Activated CD4-positive, alpha-beta memory T cell treated with anti-CD3 and anti-CD28 coated beads for 36 hours (primary cell): Measurements from ENCODE around the gene RAVER1. TPM values are rescaled to one million over a fixed set of nuclear protein-coding genes. Genes with fewer than 3 reads are reported as not detected.

Experiments
- CTCF ChIA-PET: fragments of 350-600 bp; sonication (Branson Sonifier 250); formaldehyde crosslinking; loops from one replicate; lab custom pipeline; 2021; ENCODE audit warnings: antibody characterized with exemption, inconsistent platforms; lab: Charles Lee
- POLR2A ChIA-PET: fragments of 350-600 bp; sonication (Branson Sonifier 250); formaldehyde crosslinking; loops from one replicate; lab custom pipeline; 2021; ENCODE audit warnings: antibody characterized with exemption; lab: Charles Lee
- DNase-seq: peaks from one replicate; pipeline ENCODE4 v3.0.0-alpha.2; 2020
- H3K27ac Mint-ChIP-seq: one replicate; pipeline ENCODE4 v1.8.0; 2021; ENCODE audit warnings: mixed read lengths
- H3K27me3 Mint-ChIP-seq: one replicate; pipeline ENCODE4 v1.8.0; 2021; ENCODE audit warnings: mixed read lengths
- H3K36me3 Mint-ChIP-seq: one replicate; pipeline ENCODE4 v1.8.0; 2021; ENCODE audit warnings: mixed read lengths
- H3K4me1 Mint-ChIP-seq: one replicate; pipeline ENCODE4 v1.8.0; 2021; ENCODE audit warnings: low read depth, mixed read lengths
- H3K4me3 Mint-ChIP-seq: one replicate; pipeline ENCODE4 v1.8.0; 2021; ENCODE audit warnings: mild to moderate bottlenecking, mixed read lengths
- H3K9me3 Mint-ChIP-seq: one replicate; pipeline ENCODE4 v1.8.0; 2021; ENCODE audit warnings: mixed read lengths
- intact Hi-C: fragments of 100-400 bp; cut with micrococcal nuclease; formaldehyde crosslinking; loops from one replicate; pipeline ENCODE4 v1.15.1; 2023
- total RNA-seq, 2 experiments: library from RNA; stranded (reverse); gene quantifications; one replicate each; pipeline ENCODE4 v1.2.3, GENCODE V29; 2021

The RAVER1 gene
- total RNA-seq, 2 experiments from 2014 or later: 81.5 to 85.0 TPM

DNA sequence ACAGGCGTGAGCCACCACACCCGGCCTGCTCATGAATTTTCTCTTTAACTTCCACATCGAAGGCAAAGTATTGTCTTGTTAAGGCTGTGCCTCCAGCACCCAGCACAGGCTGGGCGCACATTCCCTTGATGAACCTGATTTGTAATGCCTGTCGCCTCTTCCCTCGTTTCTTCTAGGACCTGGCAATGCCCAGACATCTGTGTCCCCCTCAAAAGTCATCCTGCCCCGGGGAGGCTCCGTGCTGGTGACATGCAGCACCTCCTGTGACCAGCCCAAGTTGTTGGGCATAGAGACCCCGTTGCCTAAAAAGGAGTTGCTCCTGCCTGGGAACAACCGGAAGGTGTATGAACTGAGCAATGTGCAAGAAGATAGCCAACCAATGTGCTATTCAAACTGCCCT, 58.7 kb downstream of the RAVER1 start:
- POLR2A ChIA-PET: no interaction called here
- Mint-ChIP-seq H3K36me3 (peaks cover 33% of the 10 kb centered on the region), H3K27me3 (no peaks in the 10 kb centered on the region), H3K4me3 (no peak overlapping the region), H3K27ac (peak overlapping the region; percentile 35), H3K4me1 (peaks cover 41% of the 10 kb centered on the region), H3K9me3 (no peaks in the 10 kb centered on the region)
- DNase-seq: no peak
- intact Hi-C loops: no loop called here
- CTCF ChIA-PET: interaction anchor here (1.0 to 1.5 kb wide), 3 partner anchors 15 to 114 kb away, joined by 3 to 6 read pairs (median 3); no protein-coding TSS in a partner anchor

DNA sequence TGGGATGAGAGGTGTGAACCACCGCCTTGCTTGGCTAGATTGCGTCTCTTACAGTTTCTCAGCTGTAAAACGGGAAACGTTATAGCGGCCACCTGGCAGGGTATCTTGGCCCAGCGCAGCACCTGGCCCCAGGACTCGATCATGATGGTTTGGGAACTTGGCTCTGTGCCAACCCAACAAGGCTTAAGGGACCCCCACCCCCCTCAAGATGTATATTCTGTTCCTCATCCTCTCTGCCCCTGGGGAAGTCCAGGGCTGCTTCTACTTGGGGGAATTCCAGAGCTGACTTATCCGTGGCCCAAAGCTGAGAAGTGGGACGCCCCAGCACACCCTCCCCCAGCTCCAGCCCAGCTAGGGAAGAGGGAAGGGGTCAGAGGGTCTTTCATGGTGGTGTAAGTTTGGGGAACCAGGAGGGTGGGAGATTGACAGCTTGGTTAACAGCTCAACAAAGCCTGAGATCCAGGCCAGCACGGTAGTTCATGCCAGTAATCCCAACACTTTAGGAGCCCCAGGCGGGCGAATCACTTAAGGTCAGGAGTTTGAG, 61.7 kb downstream of the RAVER1 start:
- intact Hi-C loops: loop anchor here (1.0 to 2.0 kb wide), 3 partner anchors 11 to 109 kb away; partner anchors contain the start of genes RAVER1 and TYK2
- Mint-ChIP-seq H3K27ac (peak overlapping the region; percentile 89), H3K36me3 (peaks cover 19% of the 10 kb centered on the region), H3K9me3 (no peaks in the 10 kb centered on the region), H3K27me3 (no peaks in the 10 kb centered on the region), H3K4me3 (peak overlapping the region; percentile 85), H3K4me1 (peaks cover 35% of the 10 kb centered on the region)
- DNase-seq: peak; percentile 66
- ChIA-PET CTCF (interaction anchor here (0.8 to 6.5 kb wide), 19 partner anchors 12 to 212 kb away, joined by 3 to 212 read pairs (median 6); partner anchors contain the start of genes CDC37, ICAM4, ICAM5 and TYK2), POLR2A (interaction anchor here (0.6 to 4.7 kb wide), 20 partner anchors 9 to 396 kb away, joined by 3 to 69 read pairs (median 5); partner anchors contain the start of genes CDC37, DNMT1, ICAM4 and ICAM5)

DNA sequence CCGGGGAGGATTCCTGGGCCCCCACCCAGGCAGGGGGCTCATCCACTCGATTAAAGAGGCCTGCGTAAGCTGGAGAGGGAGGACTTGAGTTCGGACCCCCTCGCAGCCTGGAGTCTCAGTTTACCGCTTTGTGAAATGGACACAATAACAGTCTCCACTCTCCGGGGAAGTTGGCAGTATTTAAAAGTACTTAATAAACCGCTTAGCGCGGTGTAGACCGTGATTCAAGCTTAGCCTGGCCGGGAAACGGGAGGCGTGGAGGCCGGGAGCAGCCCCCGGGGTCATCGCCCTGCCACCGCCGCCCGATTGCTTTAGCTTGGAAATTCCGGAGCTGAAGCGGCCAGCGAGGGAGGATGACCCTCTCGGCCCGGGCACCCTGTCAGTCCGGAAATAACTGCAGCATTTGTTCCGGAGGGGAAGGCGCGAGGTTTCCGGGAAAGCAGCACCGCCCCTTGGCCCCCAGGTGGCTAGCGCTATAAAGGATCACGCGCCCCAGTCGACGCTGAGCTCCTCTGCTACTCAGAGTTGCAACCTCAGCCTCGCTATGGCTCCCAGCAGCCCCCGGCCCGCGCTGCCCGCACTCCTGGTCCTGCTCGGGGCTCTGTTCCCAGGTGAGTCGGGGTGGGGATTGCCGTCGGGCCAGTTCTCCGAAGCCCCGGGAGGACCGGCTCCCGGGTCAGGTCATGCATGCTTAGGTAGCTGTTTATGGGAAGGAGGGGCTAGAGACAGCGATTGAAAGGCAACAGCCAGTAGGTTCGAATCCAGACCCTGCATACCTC, 62.5 kb downstream of the RAVER1 start, which contains the start of gene ICAM1:
Gene ICAM1 (plus strand): TSS at position 505 of the 779 bp plus-strand sequence. CDS start 40 bp downstream, at position 545.
- Mint-ChIP-seq H3K4me1 (peaks cover 35% of the 10 kb centered on the region), H3K27ac (peak within 1 kb of the TSS; percentile 89), H3K9me3 (no peaks in the 10 kb centered on the region), H3K27me3 (no peaks in the 10 kb centered on the region), H3K4me3 (peak within 1 kb of the TSS; percentile 85), H3K36me3 (peaks cover 19% of the 10 kb centered on the region)
- intact Hi-C loops: loop anchor here (1.0 to 2.0 kb wide), 4 partner anchors 11 to 110 kb away; partner anchors contain the start of genes ICAM4, RAVER1 and TYK2
- ChIA-PET CTCF (interaction anchor here (0.6 to 6.5 kb wide), 28 partner anchors 10 to 213 kb away, joined by 3 to 212 read pairs (median 6); partner anchors contain the start of genes CDC37, ICAM4, ICAM5 and TYK2), POLR2A (interaction anchor here (0.6 to 4.7 kb wide), 21 partner anchors 9 to 397 kb away, joined by 3 to 69 read pairs (median 5); partner anchors contain the start of genes DNMT1, ICAM4, ICAM5 and MRPL4)
- DNase-seq: peak; percentile 89

GRCh38 chr19:10270180-10270615, 63.1 kb downstream of the RAVER1 start:
- Mint-ChIP-seq H3K4me1 (peaks cover 35% of the 10 kb centered on the region), H3K36me3 (peaks cover 19% of the 10 kb centered on the region), H3K4me3 (peak overlapping the region; percentile 85), H3K9me3 (no peaks in the 10 kb centered on the region), H3K27ac (peak overlapping the region; percentile 89), H3K27me3 (no peaks in the 10 kb centered on the region)
- intact Hi-C loops: loop anchor here (1.0 to 2.0 kb wide), 2 partner anchors 16 to 111 kb away; partner anchors contain the start of genes ICAM4 and TYK2
- DNase-seq: peak; percentile 91
- ChIA-PET CTCF (interaction anchor here (0.8 to 6.5 kb wide), 26 partner anchors 10 to 213 kb away, joined by 3 to 212 read pairs (median 6); partner anchors contain the start of genes CDC37, ICAM4, ICAM5 and RAVER1), POLR2A (interaction anchor here (0.5 to 4.7 kb wide), 17 partner anchors 10 to 158 kb away, joined by 3 to 69 read pairs (median 6); partner anchors contain the start of genes ICAM4, ICAM5, MRPL4 and RAVER1)

- ChIA-PET POLR2A (interaction anchor here (0.5 to 4.7 kb wide), 9 partner anchors 9 to 123 kb away, joined by 3 to 69 read pairs (median 10); partner anchors contain the start of genes ICAM4, ICAM5 and RAVER1), CTCF (interaction anchor here (0.6 to 6.5 kb wide), 28 partner anchors 9 to 863 kb away, joined by 3 to 212 read pairs (median 6); partner anchors contain the start of genes CDC37, FDX2, ICAM4 and ICAM5)
- Mint-ChIP-seq H3K9me3 (no peaks in the 10 kb centered on the region), H3K4me1 (peaks cover 30% of the 10 kb centered on the region), H3K4me3 (peak overlapping the region; percentile 85), H3K27ac (peak overlapping the region; percentile 89), H3K36me3 (peaks cover 15% of the 10 kb centered on the region), H3K27me3 (no peaks in the 10 kb centered on the region)
- peak; percentile 93 for DNase-seq
- intact Hi-C loops: loop anchor here (1.0 to 2.0 kb wide), 4 partner anchors 17 to 120 kb away; partner anchors contain the start of genes ICAM4, ICAM5 and TYK2
These were observed 63.8 kb downstream of the RAVER1 start for GRCh38 chr19:10269333-10270179.

- CTCF ChIA-PET: interaction anchor here (0.7 to 6.5 kb wide), 4 partner anchors 9 to 136 kb away, joined by 3 to 212 read pairs (median 62); partner anchors contain the start of gene CDC37
- no peaks in the 10 kb centered on the region for H3K27me3 Mint-ChIP-seq
- POLR2A ChIA-PET: interaction anchor here (0.8 to 4.7 kb wide), 2 partner anchors 8 to 66 kb away, joined by 3 to 69 read pairs; no protein-coding TSS in a partner anchor
- intact Hi-C loops: no loop called here
- H3K36me3 Mint-ChIP-seq: peaks cover 10% of the 10 kb centered on the region
- H3K4me1 Mint-ChIP-seq: peaks cover 23% of the 10 kb centered on the region
- DNase-seq: no peak
- no peaks in the 10 kb centered on the region for H3K9me3 Mint-ChIP-seq
- H3K4me3 Mint-ChIP-seq: no peak overlapping the region
- H3K27ac Mint-ChIP-seq: peak overlapping the region; percentile 1
These were observed 65.3 kb downstream of the RAVER1 start for GRCh38 chr19:10268071-10268470.

DNA sequence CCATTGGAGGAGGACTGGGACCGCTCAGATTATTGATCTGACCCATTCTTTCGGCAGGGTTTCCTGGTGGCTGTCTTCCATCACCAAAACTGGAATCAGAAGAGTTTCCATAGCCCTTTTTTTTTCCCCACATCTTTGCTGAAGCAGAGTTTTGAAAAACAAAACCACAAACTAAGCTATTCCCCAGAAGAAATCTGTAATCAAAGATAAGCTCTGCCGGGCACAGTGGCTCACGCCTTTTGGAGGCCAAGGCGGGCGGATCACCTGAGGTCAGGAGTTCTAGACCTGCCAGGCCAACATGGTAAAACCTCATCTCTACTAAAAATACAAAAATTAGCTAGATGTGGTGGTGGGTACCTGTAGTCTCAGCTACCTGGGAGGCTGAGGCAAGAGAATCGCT, 66.6 kb downstream of the RAVER1 start:
- intact Hi-C loops: no loop called here
- Mint-ChIP-seq H3K4me1 (peaks cover 15% of the 10 kb centered on the region), H3K27me3 (no peaks in the 10 kb centered on the region), H3K4me3 (no peak overlapping the region), H3K36me3 (peaks cover 4% of the 10 kb centered on the region), H3K9me3 (no peaks in the 10 kb centered on the region), H3K27ac (no peak overlapping the region)
- ChIA-PET POLR2A (interaction anchor here (1.5 kb wide), 1 partner anchor 114 kb away, joined by 3 read pairs; the partner anchor contains the start of gene TYK2), CTCF (interaction anchor here (0.6 to 6.5 kb wide), 2 partner anchors 102 to 121 kb away, joined by 4 to 212 read pairs; no protein-coding TSS in a partner anchor)
- no peak for DNase-seq

Other genes with a start within 250 kb of the RAVER1 start
- gene SHFL, start 247.2 kb downstream of the RAVER1 start, total RNA-seq: 10 to 100 TPM; 53.5 to 62.9 TPM
- 10 to 100 TPM; 11.8 to 12.4 TPM for gene ANGPTL6, start 230.9 kb downstream of the RAVER1 start, total RNA-seq
- 100 to 1,000 TPM in 1 of 2 experiments, 10 to 100 TPM in 1; 99.2 to 107 TPM for gene PPAN, start 227.2 kb downstream of the RAVER1 start, total RNA-seq
- 10 to 100 TPM; 28.4 to 29.6 TPM for gene P2RY11, start 221.8 kb downstream of the RAVER1 start, total RNA-seq
- gene EIF3G, start 213.6 kb downstream of the RAVER1 start, total RNA-seq: 100 to 1,000 TPM; 218 to 245 TPM
- gene DNMT1, start 138.6 kb downstream of the RAVER1 start, total RNA-seq: 100 to 1,000 TPM; 356 to 357 TPM
- gene S1PR2, start 102.2 kb downstream of the RAVER1 start, total RNA-seq: 1 to 10 TPM; 9.4 to 9.8 TPM
- gene MRPL4, start 81.3 kb downstream of the RAVER1 start, total RNA-seq: 100 to 1,000 TPM; 106 to 115 TPM
- gene ICAM1, start 62.4 kb downstream of the RAVER1 start, total RNA-seq: 10 to 100 TPM; 45.2 to 46.4 TPM
- under 1 TPM; 0.34 to 0.59 TPM for gene ICAM4, start 46.6 kb downstream of the RAVER1 start, total RNA-seq
- gene ICAM5, start 43.6 kb downstream of the RAVER1 start, total RNA-seq: 1 to 10 TPM; 1.1 to 1.3 TPM
- gene ZGLP1, start 23.7 kb downstream of the RAVER1 start, total RNA-seq: 1 to 10 TPM in 1 of 2 experiments, under 1 TPM in 1; 0.85 to 2.0 TPM
- 10 to 100 TPM in 1 of 2 experiments, 1 to 10 TPM in 1; 9.9 to 12.2 TPM for gene FDX2, start 17.5 kb downstream of the RAVER1 start, total RNA-seq
- 100 to 1,000 TPM; 125 to 132 TPM for gene ICAM3, start 6.1 kb upstream of the RAVER1 start, total RNA-seq
- gene TYK2, start 47.0 kb upstream of the RAVER1 start, total RNA-seq: 100 to 1,000 TPM; 168 to 186 TPM
- 100 to 1,000 TPM; 189 to 207 TPM for gene CDC37, start 70.0 kb upstream of the RAVER1 start, total RNA-seq
- gene PDE4A, start 87.0 kb upstream of the RAVER1 start, total RNA-seq: 10 to 100 TPM; 15.7 to 17.5 TPM
- gene KEAP1, start 169.8 kb upstream of the RAVER1 start, total RNA-seq: 10 to 100 TPM; 68.0 to 71.0 TPM
- under 1 TPM; 0.12 to 0.40 TPM for gene S1PR5, start 183.9 kb upstream of the RAVER1 start, total RNA-seq
- 10 to 100 TPM; 23.8 to 26.7 TPM for gene ATG4D, start 210.4 kb upstream of the RAVER1 start, total RNA-seq
- gene KRI1, start 232.5 kb upstream of the RAVER1 start, total RNA-seq: 10 to 100 TPM; 46.2 to 52.3 TPM
- gene CDKN2D, start 235.4 kb upstream of the RAVER1 start, total RNA-seq: 10 to 100 TPM; 68.6 to 68.8 TPM